ENCODE data around the gene ADA.
"Not testable (repeated sequence)": the region's sequence is repeated elsewhere in the genome, so short reads cannot be mapped to it uniquely, and the experiment has no call there.

ADA gene

DNA sequence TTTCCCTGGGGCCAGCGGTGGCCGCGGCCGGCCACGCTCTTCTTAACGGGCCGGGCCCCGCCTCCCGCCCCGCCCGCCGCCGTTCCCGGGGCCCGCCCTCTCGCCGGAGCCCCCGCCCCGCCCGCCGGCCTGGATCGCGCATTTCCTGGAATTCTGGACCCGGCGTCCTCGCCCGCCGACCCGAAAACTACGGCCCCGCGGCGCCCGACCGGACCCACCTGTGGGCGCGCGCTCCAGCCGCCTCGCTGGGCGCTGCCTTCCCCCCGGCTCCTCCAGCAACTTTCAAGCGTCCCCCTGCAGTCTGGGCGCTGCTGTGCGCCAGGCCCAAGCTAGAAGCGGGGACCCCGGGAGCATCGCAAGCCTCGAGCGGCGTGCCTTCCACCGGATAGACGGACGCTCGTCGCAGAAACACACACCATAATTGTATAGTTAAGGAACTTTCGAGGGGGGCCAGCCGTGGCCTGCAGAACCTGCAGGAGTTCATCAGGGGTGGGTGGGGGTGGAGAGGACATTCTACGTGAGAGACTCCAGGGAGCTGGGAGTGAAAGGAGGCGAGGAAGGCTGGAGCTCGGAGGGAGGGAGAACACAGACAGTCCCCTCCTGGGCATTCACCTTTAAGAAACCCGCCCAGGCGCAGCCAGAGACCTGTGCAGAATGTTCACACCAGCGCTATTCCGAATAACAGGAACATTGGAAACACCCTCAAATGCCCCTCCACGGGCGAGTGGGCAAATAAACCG lies at the start of gene ADA:
ADA (minus strand) TSS at position 16 of the 740 bp plus-strand sequence. CDS start 92 bp downstream, outside the sequence.
- Histone ChIP-seq H3K4me1 (ENCODE audit: control insufficient read depth in 2 of 2, insufficient read depth in 2 of 2, low read length in 2 of 2) (peaks cover 7 to 17% of the 10 kb centered on the region in 2 donors), H3K4me3 (ENCODE audit: low read length in 2 of 2) (peak within 1 kb of the TSS; percentile 72 to 94), H3K36me3 (ENCODE audit: control insufficient read depth in 2 of 2, insufficient read depth in 2 of 2, low read length in 2 of 2) (no peaks in the 10 kb centered on the region), H3K27ac (ENCODE audit: low read depth in 2 of 2, low read length in 2 of 2) (peak within 1 kb of the TSS; percentile 71 to 72), H3K27me3 (ENCODE audit: control insufficient read depth in 2 of 2, insufficient read depth in 2 of 2, low read length in 2 of 2) (no peaks in the 10 kb centered on the region), H3K9me3 (ENCODE audit: control insufficient read depth in 2 of 2, low read length in 2 of 2) (no peaks in the 10 kb centered on the region), H3K9ac (ENCODE audit: low read depth in 1 of 2, low read length in 2 of 2) (peak within 1 kb of the TSS; percentile 66)

DNA sequence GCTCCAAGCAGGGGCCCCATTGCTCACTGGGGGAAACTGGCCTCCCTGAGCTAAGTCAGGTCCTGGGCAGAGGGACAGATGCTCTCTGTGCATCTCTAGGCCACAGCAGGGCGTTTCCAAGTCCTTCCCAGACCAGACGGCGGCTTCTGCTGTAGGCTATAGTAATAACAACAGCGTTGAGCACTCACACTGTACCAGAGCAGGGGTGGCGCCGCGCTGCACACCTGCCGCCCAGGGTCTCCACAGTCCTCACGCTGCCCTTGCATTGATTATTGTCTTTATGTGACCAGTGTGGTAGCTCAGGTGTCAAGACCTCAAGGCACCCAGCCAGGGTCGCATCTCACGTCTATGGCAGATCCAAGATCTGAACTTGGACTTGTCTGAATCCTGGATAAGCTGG lies 48.8 kb upstream of the ADA start:
- H3K27ac ChIP-seq (ENCODE audit: low read depth in 2 of 2, low read length in 2 of 2), result no peak overlapping the region
- H3K27me3 ChIP-seq (ENCODE audit: control insufficient read depth in 2 of 2, insufficient read depth in 2 of 2, low read length in 2 of 2), result no peaks in the 10 kb centered on the region
- no peaks in the 10 kb centered on the region for H3K9me3 ChIP-seq (ENCODE audit: control insufficient read depth in 2 of 2, low read length in 2 of 2)
- H3K9ac ChIP-seq (ENCODE audit: low read depth in 1 of 2, low read length in 2 of 2), result no peak overlapping the region
- peaks cover 6 to 8% of the 10 kb centered on the region in 2 donors for H3K4me1 ChIP-seq (ENCODE audit: control insufficient read depth in 2 of 2, insufficient read depth in 2 of 2, low read length in 2 of 2)
- no peak overlapping the region for H3K4me3 ChIP-seq (ENCODE audit: low read length in 2 of 2)
- no peaks in the 10 kb centered on the region for H3K36me3 ChIP-seq (ENCODE audit: control insufficient read depth in 2 of 2, insufficient read depth in 2 of 2, low read length in 2 of 2)

DNA sequence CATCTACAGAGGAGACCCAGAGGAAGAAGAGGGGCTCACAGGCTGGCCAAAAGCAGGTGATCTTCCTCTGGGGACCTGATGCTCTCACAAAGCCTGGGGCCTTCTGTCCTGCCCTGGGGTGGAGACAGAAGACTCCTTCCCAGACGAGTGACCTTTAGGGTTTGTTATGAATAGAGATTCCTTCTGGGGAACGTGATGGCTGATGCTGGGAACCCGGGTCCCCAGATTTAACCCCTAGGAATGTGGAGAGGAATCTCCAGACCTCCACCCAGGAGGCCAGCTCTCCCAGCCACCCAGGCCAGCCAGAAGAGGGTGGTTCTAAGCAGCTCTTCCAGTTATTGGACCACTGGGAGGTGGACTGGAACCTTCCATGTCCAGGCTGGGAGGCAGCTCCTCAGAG lies 46.9 kb upstream of the ADA start:
- no peak overlapping the region for H3K27ac ChIP-seq (ENCODE audit: low read depth in 2 of 2, low read length in 2 of 2)
- peaks cover 6 to 8% of the 10 kb centered on the region in 2 donors for H3K4me1 ChIP-seq (ENCODE audit: control insufficient read depth in 2 of 2, insufficient read depth in 2 of 2, low read length in 2 of 2)

DNA sequence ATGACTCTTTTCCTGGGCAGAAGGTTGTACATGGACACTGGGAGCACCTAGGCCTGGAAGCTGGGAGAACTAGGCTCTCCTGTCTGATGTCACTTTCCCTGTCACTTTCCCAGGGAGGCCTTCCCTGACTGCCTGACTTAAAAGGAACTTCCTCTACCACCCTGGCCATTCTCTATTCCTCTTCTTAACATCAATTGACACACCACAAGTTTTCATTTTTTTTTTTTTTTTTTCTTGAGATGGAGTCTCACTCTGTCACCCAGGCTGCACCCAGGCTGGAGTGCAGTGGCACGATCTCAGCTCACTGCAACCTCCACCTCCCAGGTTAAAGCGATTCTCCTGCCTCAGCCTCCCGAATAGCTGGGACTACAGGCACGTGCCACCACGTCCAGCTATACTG lies 45.5 kb upstream of the ADA start:
- H3K4me1 ChIP-seq (ENCODE audit: control insufficient read depth in 2 of 2, insufficient read depth in 2 of 2, low read length in 2 of 2); H3K4me3 ChIP-seq (ENCODE audit: low read length in 2 of 2); H3K36me3 ChIP-seq (ENCODE audit: control insufficient read depth in 2 of 2, insufficient read depth in 2 of 2, low read length in 2 of 2); H3K27ac ChIP-seq (ENCODE audit: low read depth in 2 of 2, low read length in 2 of 2); H3K9ac ChIP-seq (ENCODE audit: low read depth in 1 of 2, low read length in 2 of 2); H3K9me3 ChIP-seq (ENCODE audit: control insufficient read depth in 2 of 2, low read length in 2 of 2); H3K27me3 ChIP-seq (ENCODE audit: control insufficient read depth in 2 of 2, insufficient read depth in 2 of 2, low read length in 2 of 2): not testable (repeated sequence)

More for the DNA sequence above, 46.9 kb upstream of the ADA start:
- Histone ChIP-seq H3K27me3 (ENCODE audit: control insufficient read depth in 2 of 2, insufficient read depth in 2 of 2, low read length in 2 of 2) (no peaks in the 10 kb centered on the region), H3K9ac (ENCODE audit: low read depth in 1 of 2, low read length in 2 of 2) (no peak overlapping the region), H3K9me3 (ENCODE audit: control insufficient read depth in 2 of 2, low read length in 2 of 2) (no peaks in the 10 kb centered on the region), H3K36me3 (ENCODE audit: control insufficient read depth in 2 of 2, insufficient read depth in 2 of 2, low read length in 2 of 2) (no peaks in the 10 kb centered on the region), H3K4me3 (ENCODE audit: low read length in 2 of 2) (no peak overlapping the region)

DNA sequence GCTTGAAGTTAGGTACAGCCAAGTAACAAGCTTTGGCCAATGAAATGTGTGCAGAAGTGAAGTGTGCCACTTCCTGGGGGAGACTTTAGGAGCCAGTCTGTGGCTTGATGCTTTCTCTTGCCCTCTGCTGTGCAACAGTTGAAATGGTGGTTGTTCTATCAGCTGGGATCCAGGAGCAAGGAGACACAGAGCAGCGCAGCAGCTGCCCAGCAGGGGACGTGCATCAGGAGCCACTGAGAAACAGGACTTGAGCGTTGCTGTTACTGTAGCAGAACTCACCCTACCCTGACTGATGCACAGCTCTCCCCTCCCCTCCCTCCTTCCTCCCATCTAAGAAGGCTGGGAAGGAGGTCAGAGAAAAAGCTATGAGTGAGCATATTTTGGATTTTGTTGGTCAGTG lies 44.8 kb upstream of the ADA start:
- no peak overlapping the region for H3K9ac ChIP-seq (ENCODE audit: low read depth in 1 of 2, low read length in 2 of 2)
- no peaks in the 10 kb centered on the region for H3K4me1 ChIP-seq (ENCODE audit: control insufficient read depth in 2 of 2, insufficient read depth in 2 of 2, low read length in 2 of 2)
- no peaks in the 10 kb centered on the region for H3K9me3 ChIP-seq (ENCODE audit: control insufficient read depth in 2 of 2, low read length in 2 of 2)
- no peak overlapping the region for H3K27ac ChIP-seq (ENCODE audit: low read depth in 2 of 2, low read length in 2 of 2)
- H3K4me3 ChIP-seq (ENCODE audit: low read length in 2 of 2), result no peak overlapping the region
- H3K36me3 ChIP-seq (ENCODE audit: control insufficient read depth in 2 of 2, insufficient read depth in 2 of 2, low read length in 2 of 2), result no peaks in the 10 kb centered on the region
- no peaks in the 10 kb centered on the region for H3K27me3 ChIP-seq (ENCODE audit: control insufficient read depth in 2 of 2, insufficient read depth in 2 of 2, low read length in 2 of 2)

DNA sequence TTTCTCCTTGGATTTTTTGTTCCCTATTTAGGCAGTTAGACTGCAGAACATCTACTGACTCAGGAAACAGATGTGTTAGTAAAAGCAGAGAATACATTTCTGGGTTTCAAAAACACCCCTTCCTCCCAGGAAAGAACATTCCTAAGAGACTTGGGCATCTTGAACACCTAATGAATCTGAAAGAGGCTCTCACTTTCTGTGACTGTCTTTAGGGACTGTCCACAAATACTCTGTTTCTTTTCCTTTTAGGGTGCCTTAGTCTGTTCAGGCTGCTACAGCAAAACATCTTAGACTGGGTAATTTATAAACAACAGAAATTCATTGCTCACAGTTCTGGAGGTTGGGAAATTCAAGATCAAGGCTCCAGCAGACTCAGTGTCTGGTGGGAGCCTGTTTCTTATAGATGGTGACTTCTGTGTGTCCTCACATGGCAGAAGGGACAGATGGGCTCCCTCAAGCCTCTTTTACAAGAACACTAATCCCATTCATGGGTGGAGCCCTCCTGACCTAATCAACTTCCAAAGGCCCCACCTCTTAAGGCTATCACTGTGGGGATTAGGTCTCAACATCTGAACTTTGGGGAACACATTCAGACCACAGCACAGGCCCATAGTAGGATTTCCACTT lies 44.3 kb upstream of the ADA start:
- no peak overlapping the region for H3K4me3 ChIP-seq (ENCODE audit: low read length in 2 of 2)
- no peak overlapping the region for H3K9ac ChIP-seq (ENCODE audit: low read depth in 1 of 2, low read length in 2 of 2)
- H3K27ac ChIP-seq (ENCODE audit: low read depth in 2 of 2, low read length in 2 of 2), result no peak overlapping the region
- no peaks in the 10 kb centered on the region for H3K9me3 ChIP-seq (ENCODE audit: control insufficient read depth in 2 of 2, low read length in 2 of 2)
- no peaks in the 10 kb centered on the region for H3K4me1 ChIP-seq (ENCODE audit: control insufficient read depth in 2 of 2, insufficient read depth in 2 of 2, low read length in 2 of 2)
- no peaks in the 10 kb centered on the region for H3K36me3 ChIP-seq (ENCODE audit: control insufficient read depth in 2 of 2, insufficient read depth in 2 of 2, low read length in 2 of 2)
- no peaks in the 10 kb centered on the region for H3K27me3 ChIP-seq (ENCODE audit: control insufficient read depth in 2 of 2, insufficient read depth in 2 of 2, low read length in 2 of 2)

DNA sequence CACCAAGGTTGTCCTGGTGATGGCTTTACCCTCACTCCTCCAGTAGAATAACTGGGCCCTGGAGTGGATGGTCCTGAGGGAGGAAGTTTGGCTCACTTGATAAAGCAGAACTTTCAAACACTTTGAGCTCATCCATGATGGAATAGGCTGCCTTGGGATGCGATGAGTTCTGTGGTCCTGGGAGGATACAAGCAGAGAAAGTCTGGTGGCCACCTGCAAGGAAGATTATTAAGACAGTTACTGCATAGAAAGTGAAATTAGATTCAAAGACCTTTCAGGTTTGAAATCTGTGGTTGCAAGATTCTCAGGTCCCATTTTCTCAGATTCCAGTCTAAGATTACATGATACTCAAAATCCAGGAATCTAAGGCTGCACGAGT lies 43.8 kb upstream of the ADA start:
- no peaks in the 10 kb centered on the region for H3K36me3 ChIP-seq (ENCODE audit: control insufficient read depth in 2 of 2, insufficient read depth in 2 of 2, low read length in 2 of 2)
- H3K27ac ChIP-seq (ENCODE audit: low read depth in 2 of 2, low read length in 2 of 2), result no peak overlapping the region
- no peak overlapping the region for H3K4me3 ChIP-seq (ENCODE audit: low read length in 2 of 2)

DNA sequence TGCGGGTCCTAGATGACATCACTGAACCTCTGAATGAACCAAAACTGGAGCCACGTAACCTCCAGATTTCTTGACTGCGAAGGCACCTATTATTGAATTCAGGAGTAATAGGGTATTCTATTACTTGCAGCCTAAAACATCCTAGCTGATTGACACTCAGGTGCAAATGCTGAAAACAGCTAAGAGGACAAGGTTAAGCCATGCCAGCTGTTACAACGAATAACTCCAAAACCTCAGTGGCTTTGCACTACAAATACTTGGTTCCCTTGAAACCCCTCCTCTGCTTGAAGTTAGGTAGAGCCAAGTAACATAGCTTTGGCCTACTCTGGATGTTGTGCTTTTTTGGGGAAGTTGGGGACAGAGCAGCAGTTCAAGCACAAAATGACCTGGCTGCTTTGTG lies 42.7 kb upstream of the ADA start:
- H3K27ac ChIP-seq (ENCODE audit: low read depth in 2 of 2, low read length in 2 of 2), result no peak overlapping the region

More for the DNA sequence above, 43.8 kb upstream of the ADA start:
- H3K9ac ChIP-seq (ENCODE audit: low read depth in 1 of 2, low read length in 2 of 2), result no peak overlapping the region
- H3K4me1 ChIP-seq (ENCODE audit: control insufficient read depth in 2 of 2, insufficient read depth in 2 of 2, low read length in 2 of 2), result no peaks in the 10 kb centered on the region
- no peaks in the 10 kb centered on the region for H3K27me3 ChIP-seq (ENCODE audit: control insufficient read depth in 2 of 2, insufficient read depth in 2 of 2, low read length in 2 of 2)
- H3K9me3 ChIP-seq (ENCODE audit: control insufficient read depth in 2 of 2, low read length in 2 of 2), result no peaks in the 10 kb centered on the region

DNA sequence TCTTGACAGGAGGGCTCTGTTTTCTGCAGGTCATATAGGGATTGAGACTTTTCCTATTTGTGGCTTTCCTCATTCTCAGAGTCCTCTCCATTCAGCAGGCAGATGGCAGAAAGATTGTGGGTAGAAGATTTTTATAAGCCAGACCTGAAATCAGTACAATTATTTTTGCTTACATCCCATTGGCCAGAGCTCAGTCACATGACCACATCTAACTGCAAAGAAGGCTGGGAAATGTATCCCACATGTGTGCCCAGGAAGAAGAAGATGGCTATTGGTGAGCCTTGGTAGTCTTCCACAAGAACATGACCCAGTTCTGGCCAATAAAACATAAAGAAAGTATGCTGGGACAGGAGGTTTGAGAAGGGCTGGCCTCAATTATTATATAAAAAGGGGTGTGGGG lies 42.1 kb upstream of the ADA start:
- Histone ChIP-seq H3K4me3 (ENCODE audit: low read length in 2 of 2) (no peak overlapping the region), H3K36me3 (ENCODE audit: control insufficient read depth in 2 of 2, insufficient read depth in 2 of 2, low read length in 2 of 2) (no peaks in the 10 kb centered on the region), H3K9me3 (ENCODE audit: control insufficient read depth in 2 of 2, low read length in 2 of 2) (no peaks in the 10 kb centered on the region), H3K27me3 (ENCODE audit: control insufficient read depth in 2 of 2, insufficient read depth in 2 of 2, low read length in 2 of 2) (no peaks in the 10 kb centered on the region), H3K4me1 (ENCODE audit: control insufficient read depth in 2 of 2, insufficient read depth in 2 of 2, low read length in 2 of 2) (no peaks in the 10 kb centered on the region), H3K27ac (ENCODE audit: low read depth in 2 of 2, low read length in 2 of 2) (no peak overlapping the region), H3K9ac (ENCODE audit: low read depth in 1 of 2, low read length in 2 of 2) (no peak overlapping the region)

More for the DNA sequence above, 42.7 kb upstream of the ADA start:
- H3K4me1 ChIP-seq (ENCODE audit: control insufficient read depth in 2 of 2, insufficient read depth in 2 of 2, low read length in 2 of 2), result no peaks in the 10 kb centered on the region
- no peaks in the 10 kb centered on the region for H3K9me3 ChIP-seq (ENCODE audit: control insufficient read depth in 2 of 2, low read length in 2 of 2)
- H3K36me3 ChIP-seq (ENCODE audit: control insufficient read depth in 2 of 2, insufficient read depth in 2 of 2, low read length in 2 of 2), result no peaks in the 10 kb centered on the region
- H3K4me3 ChIP-seq (ENCODE audit: low read length in 2 of 2), result no peak overlapping the region
- H3K9ac ChIP-seq (ENCODE audit: low read depth in 1 of 2, low read length in 2 of 2), result no peak overlapping the region
- no peaks in the 10 kb centered on the region for H3K27me3 ChIP-seq (ENCODE audit: control insufficient read depth in 2 of 2, insufficient read depth in 2 of 2, low read length in 2 of 2)

DNA sequence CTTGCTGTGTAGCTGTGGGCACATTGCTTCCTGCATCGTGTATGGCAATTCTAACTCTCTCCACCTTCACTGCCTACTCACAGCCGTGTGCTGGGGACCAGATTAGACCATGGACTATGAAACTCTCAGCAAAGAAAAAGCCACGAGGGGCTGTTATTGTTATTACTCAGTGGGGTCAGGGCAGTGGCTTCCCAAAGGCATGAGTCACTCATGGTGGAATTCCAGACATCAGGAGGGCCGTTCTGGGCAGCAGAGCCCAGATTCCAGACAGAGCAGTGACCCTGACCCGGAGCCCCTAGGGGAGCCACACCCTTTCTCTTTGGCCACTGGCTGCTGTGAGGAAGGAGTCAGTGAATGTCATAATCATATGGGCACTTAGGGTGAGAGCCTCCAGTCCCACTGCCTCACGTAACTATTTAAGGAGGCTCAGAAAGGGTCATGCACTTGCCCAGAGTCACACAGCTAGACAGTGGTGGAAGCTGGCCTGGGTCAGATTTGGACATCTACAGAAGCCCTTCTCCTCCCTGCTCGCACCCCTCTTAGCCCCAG lies 41.5 kb upstream of the ADA start:
- H3K4me3 ChIP-seq (ENCODE audit: low read length in 2 of 2), result no peak overlapping the region
- no peaks in the 10 kb centered on the region for H3K9me3 ChIP-seq (ENCODE audit: control insufficient read depth in 2 of 2, low read length in 2 of 2)
- no peaks in the 10 kb centered on the region for H3K27me3 ChIP-seq (ENCODE audit: control insufficient read depth in 2 of 2, insufficient read depth in 2 of 2, low read length in 2 of 2)
- H3K4me1 ChIP-seq (ENCODE audit: control insufficient read depth in 2 of 2, insufficient read depth in 2 of 2, low read length in 2 of 2), result no peaks in the 10 kb centered on the region
- H3K36me3 ChIP-seq (ENCODE audit: control insufficient read depth in 2 of 2, insufficient read depth in 2 of 2, low read length in 2 of 2), result no peaks in the 10 kb centered on the region
- no peak overlapping the region for H3K9ac ChIP-seq (ENCODE audit: low read depth in 1 of 2, low read length in 2 of 2)
- peak overlapping the region in 1 of 2 donors; percentile 39 for H3K27ac ChIP-seq (ENCODE audit: low read depth in 2 of 2, low read length in 2 of 2)
